AG10803 (cell line): Measurements from ENCODE around the gene GRIP1.
A peak's percentile ranks its signal among the peaks of the same experiment; 100 is the strongest.

Source experiments
- DNase-seq: peaks from one replicate; pipeline ENCODE4 v3.0.0; 2010; ENCODE audit warnings: low read depth
- H3K4me3 ChIP-seq: 2 replicates; pipeline ENCODE4 v1.5.1; 2011; ENCODE audit warnings: mild to moderate bottlenecking, low read length, control low read depth
- TF ChIP-seq, protein P1 (sequence below): conservative IDR thresholded peaks from 2 replicates; pipeline ENCODE4 v1.5.1; 2011; ENCODE audit warnings: mild to moderate bottlenecking, low read length, control low read depth, inconsistent platforms

Gene GRIP1

DNA sequence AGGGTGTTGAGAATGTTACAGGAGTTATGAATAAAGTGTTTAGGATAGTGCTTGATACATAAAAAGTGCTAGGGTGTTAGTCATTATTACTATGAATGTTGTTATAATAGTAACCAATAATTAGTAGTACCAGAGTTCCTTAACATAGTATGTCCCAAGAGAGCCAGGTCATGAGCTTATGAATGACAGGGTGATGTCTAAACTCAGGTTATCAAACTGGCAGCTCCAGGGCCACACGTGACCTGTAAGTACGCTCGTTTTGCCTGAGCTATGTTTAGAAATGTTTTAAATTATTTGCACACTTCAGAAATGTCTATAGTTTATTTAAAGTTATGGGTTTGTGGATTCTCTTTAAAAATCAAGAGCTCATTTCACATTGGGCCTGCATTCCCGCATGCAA is 14.1 kb upstream of the GRIP1 start:
- TF ChIP-seq, protein P1, sequence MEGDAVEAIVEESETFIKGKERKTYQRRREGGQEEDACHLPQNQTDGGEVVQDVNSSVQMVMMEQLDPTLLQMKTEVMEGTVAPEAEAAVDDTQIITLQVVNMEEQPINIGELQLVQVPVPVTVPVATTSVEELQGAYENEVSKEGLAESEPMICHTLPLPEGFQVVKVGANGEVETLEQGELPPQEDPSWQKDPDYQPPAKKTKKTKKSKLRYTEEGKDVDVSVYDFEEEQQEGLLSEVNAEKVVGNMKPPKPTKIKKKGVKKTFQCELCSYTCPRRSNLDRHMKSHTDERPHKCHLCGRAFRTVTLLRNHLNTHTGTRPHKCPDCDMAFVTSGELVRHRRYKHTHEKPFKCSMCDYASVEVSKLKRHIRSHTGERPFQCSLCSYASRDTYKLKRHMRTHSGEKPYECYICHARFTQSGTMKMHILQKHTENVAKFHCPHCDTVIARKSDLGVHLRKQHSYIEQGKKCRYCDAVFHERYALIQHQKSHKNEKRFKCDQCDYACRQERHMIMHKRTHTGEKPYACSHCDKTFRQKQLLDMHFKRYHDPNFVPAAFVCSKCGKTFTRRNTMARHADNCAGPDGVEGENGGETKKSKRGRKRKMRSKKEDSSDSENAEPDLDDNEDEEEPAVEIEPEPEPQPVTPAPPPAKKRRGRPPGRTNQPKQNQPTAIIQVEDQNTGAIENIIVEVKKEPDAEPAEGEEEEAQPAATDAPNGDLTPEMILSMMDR, result no peak
- DNase-seq, result no peak
- no peak overlapping the region for H3K4me3 ChIP-seq

DNA sequence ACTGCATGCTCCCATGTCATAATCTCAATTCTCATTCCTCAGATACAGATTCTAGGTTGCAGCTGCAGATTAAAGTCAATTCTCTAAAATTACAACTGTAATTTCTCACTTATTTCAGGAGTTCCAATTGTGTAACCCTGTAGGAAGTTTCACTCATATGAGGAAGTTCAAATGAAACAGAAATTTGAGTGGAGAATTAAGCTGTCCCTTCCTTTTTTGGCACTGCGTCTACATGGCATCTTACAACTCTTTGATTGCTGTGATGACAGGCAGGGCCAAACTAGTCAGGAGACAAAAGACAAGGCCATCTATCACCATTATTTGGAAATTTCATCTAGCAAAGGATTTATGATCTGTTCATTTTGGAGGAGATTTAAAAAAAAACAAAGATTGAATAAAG is 13.3 kb upstream of the GRIP1 start:
- TF ChIP-seq, protein P1, result no peak
- H3K4me3 ChIP-seq, result no peak overlapping the region
- no peak for DNase-seq

DNA sequence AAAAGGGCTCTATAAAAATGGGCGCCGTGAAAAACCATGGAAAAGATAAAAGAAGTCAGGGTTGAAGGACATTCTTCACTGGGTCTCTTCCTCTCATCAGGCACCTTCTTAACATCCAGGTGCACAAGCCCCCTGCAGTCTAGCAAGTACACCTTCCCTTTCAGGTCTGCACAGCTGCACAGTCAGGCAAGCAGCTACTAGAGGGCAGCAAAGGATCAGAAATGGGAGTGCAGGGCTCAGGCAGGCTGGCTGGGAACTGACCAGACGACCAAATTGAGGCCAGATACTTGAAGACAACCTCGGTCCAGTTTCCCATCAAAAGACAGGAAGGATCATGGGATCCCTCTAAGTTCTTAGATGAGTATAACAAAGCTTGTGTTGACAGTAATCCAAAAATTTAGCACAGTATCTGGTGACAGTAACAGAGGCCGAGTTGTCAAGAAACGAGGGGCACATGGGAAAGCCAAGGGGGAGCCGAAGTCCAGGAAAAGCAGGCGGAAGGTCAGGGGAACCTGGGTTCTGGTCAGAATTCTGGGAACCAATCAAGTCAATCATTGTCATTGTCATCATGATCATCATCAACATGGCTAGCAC is 10.1 kb upstream of the GRIP1 start:
- no peak overlapping the region for H3K4me3 ChIP-seq
- TF ChIP-seq, protein P1, result peak; percentile 46
- peak; percentile 18 for DNase-seq

DNA sequence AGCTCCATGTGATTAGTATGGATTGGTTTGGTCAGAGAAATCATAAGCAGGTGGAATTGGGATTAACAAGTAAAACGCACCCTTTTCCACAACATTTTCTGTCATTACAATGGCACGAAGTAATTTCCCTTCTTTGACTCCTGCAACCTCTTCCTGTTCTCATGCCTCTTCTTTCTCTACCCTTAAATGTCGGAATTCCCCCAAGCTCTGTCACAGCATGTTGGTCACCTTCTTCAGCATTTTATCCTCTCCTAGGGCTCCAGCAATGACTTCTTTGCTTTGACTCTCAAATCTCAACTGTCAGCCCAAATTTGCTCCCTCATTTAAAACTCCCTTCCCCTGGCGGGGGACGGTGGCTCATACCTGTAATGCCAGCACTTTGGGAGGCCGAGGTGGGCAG is 5.3 kb upstream of the GRIP1 start:
- no peak for DNase-seq
- TF ChIP-seq, protein P1, result no peak
- no peak overlapping the region for H3K4me3 ChIP-seq

DNA sequence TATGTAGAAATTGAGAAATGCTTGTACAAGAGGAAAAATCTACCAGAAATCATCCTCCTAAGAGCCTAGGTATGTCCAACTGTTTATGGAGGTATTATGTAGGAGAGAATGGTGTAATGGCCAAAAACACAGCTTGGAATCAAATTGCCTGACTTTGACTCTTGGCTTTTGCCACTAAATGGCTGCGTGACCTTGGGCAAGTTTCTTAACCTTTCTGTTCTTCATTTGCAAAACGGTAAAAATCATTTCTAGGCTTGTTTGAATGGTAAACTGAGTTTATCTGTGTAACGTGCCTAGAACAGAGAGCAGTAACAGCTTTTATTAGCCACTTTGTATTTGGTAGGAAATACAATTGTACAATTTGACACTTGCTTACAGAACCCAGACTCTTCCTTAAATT is 4.9 kb upstream of the GRIP1 start:
- DNase-seq, result no peak
- H3K4me3 ChIP-seq, result no peak overlapping the region
- TF ChIP-seq, protein P1, result no peak

DNA sequence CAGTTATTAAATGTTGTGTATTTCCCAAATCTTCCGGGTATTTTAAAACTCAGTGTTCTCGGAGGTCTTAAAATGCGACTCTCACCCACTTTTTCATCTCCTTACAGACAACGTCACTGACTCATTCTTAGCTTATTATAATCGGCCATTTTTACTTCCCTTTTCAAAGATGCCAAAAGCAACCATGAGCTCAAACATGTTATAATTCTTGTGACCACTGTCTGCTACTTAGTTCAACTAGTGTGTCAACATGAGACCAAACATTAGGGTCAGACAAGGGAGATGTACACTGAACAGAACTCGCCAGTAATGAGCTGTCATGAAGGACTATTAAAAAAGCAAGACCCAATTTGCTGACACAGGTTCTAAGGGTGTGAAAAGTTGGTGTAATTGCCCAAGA is 4.2 kb upstream of the GRIP1 start:
- no peak for DNase-seq
- TF ChIP-seq, protein P1, result no peak
- no peak overlapping the region for H3K4me3 ChIP-seq

DNA sequence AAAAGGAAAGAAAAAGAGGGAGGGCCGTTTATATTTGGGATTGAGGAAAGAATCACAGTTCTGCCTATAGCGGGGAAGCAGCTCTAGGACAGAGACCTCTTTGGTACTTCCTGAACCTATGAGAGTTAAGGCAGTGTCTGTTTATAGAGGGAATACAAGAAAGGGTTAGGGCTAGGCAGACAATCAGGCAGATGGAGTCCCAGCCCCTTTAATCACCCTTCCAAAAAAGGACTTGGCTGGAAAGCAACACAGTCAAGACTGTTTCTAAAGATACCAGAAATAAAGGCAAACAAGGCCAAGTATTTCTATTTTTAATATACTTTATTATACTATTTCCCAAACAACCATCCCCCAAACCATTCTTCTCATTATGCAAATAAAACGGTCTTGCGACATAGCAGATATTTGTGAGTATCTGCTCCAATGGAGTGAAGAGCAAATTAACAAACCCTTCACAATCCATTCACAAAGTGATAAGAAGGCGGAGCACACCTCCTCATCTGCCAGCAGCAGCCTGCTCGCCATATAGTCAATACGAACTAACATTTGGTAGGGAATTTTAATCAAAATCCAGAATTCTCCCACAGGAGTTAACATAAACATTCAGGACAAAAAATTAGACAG is 697 bp upstream of the GRIP1 start:
- no peak for DNase-seq
- H3K4me3 ChIP-seq, result no peak overlapping the region
- TF ChIP-seq, protein P1, result no peak
